WERI-Rb-1 (cell line): Measurements from ENCODE around the gene NOTCH3.

Experiments
- DNase-seq: peaks from one replicate; pipeline ENCODE4 v3.0.0-alpha.2; 2020
- H3K27ac ChIP-seq: fragments of 250-450 bp; sonication (Bioruptor Pico); 2 replicates; pipeline ENCODE4 v1.5.1; 2020; ENCODE audit warnings: mild to moderate bottlenecking, moderate library complexity
- H3K27me3 ChIP-seq: fragments of 250-450 bp; sonication (Bioruptor Pico); 2 replicates; pipeline ENCODE4 v1.5.1; 2021; ENCODE audit warnings: mild to moderate bottlenecking, low read depth, moderate library complexity; ENCODE audit not compliant: insufficient read depth, severe bottlenecking
- H3K36me3 ChIP-seq: fragments of 250-450 bp; sonication (Bioruptor Pico); 2 replicates; pipeline ENCODE4 v1.5.1; 2020; ENCODE audit warnings: mild to moderate bottlenecking, moderate library complexity
- H3K4me3 ChIP-seq: 2 replicates; pipeline ENCODE4 v1.5.1; 2011; ENCODE audit warnings: low read depth, mild to moderate bottlenecking, control low read depth, low read length
- H3K9me3 ChIP-seq: fragments of 250-450 bp; sonication (Bioruptor Pico); 2 replicates; pipeline ENCODE4 v1.5.1; 2021; ENCODE audit warnings: mild to moderate bottlenecking, moderate library complexity; ENCODE audit not compliant: severe bottlenecking
- TF ChIP-seq, protein P1 (sequence below): IDR thresholded peaks from 2 replicates; pipeline ENCODE4 v1.5.1; 2011; ENCODE audit warnings: low read depth, mild to moderate bottlenecking, control low read depth, inconsistent platforms, low read length

The NOTCH3 gene

DNA sequence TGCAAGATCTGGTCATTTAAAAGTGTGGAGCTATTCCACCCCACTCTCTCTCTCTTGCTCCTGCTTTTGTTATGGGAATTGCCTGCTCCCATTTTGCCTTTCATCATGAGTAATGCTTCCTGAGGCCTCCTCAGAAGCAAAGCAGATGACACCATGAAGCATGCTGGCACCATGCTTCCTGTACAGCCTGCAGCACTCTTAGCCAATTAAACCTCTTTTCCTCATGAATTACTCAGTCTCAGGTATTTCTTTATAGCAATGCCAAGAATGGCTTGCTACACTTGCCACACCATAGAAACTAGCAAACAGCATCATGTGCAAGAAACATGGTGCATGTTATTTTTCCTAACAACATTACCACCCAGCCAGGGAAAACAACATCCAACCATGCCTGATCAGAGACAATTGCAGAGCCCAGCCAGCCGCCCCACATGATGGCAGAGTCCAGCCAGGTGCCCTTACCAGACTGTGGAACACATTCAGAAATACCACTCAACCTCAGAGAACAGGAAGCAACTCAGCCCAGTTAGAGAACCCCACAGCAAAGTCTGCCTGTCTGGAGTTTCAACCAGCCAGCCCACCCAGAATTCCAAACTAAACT is 56.6 kb downstream of the NOTCH3 start:
- Histone ChIP-seq H3K4me3 (no peak overlapping the region), H3K27me3 (peaks cover 65% of the 10 kb centered on the region), H3K9me3 (peaks cover 14% of the 10 kb centered on the region), H3K36me3 (no peaks in the 10 kb centered on the region), H3K27ac (no peak overlapping the region)
- TF ChIP-seq, protein P1, sequence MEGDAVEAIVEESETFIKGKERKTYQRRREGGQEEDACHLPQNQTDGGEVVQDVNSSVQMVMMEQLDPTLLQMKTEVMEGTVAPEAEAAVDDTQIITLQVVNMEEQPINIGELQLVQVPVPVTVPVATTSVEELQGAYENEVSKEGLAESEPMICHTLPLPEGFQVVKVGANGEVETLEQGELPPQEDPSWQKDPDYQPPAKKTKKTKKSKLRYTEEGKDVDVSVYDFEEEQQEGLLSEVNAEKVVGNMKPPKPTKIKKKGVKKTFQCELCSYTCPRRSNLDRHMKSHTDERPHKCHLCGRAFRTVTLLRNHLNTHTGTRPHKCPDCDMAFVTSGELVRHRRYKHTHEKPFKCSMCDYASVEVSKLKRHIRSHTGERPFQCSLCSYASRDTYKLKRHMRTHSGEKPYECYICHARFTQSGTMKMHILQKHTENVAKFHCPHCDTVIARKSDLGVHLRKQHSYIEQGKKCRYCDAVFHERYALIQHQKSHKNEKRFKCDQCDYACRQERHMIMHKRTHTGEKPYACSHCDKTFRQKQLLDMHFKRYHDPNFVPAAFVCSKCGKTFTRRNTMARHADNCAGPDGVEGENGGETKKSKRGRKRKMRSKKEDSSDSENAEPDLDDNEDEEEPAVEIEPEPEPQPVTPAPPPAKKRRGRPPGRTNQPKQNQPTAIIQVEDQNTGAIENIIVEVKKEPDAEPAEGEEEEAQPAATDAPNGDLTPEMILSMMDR = no peak
- DNase-seq = no peak

GRCh38 chr19:15142313-15142712 is 58.5 kb downstream of the NOTCH3 start:
- Histone ChIP-seq H3K4me3 (no peak overlapping the region), H3K27me3 (peaks cover 61% of the 10 kb centered on the region), H3K9me3 (peaks cover 15% of the 10 kb centered on the region), H3K27ac (no peak overlapping the region), H3K36me3 (no peaks in the 10 kb centered on the region)
- no peak for DNase-seq
- TF ChIP-seq, protein P1 = no peak

DNA sequence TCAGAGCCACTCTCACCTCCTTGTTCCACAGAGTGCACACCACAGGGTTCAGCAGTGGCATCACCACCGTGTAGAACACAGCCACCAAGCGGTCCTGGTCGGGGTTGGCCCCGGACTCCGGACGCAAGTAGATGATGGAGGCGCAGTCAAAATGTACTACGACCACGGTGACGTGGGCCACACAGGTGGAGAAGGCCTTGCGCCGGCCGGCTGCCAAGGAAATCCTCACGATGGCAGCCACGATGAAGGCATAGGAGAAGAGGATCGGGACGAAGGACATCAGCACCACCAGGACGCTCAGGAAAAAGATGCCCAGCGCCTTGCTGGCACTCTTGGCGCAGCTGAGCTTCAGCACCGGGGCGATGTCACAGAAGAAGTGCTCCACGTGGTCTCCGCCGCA is 59.7 kb downstream of the NOTCH3 start:
- Histone ChIP-seq H3K4me3 (no peak overlapping the region), H3K9me3 (peaks cover 15% of the 10 kb centered on the region), H3K36me3 (no peaks in the 10 kb centered on the region), H3K27ac (no peak overlapping the region), H3K27me3 (peaks cover 68% of the 10 kb centered on the region)
- no peak for DNase-seq
- TF ChIP-seq, protein P1 = no peak

DNA sequence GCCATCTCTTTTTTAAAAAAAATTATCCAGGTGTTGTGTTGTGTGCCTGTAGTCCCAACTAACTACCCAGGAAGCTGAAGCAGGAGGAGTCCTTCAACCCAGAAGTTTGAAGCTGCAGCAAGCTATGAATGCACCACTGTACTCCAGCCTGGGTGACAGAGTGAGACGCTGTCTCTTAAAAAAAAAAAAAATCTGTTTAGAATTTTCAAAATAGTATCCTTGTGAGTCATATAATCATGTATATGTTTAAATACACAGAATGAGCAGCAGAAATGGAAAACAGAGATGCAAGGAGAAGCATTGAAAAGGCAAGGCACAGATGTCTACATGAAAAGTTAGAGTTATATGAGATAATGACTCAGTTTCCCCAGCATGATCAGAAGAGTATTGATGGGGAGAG is 62.4 kb downstream of the NOTCH3 start:
- no peak overlapping the region for H3K4me3 ChIP-seq
- H3K27me3 ChIP-seq = peaks cover 60% of the 10 kb centered on the region
- no peaks in the 10 kb centered on the region for H3K36me3 ChIP-seq
- TF ChIP-seq, protein P1 = no peak
- peaks cover 13% of the 10 kb centered on the region for H3K9me3 ChIP-seq
- no peak for DNase-seq
- H3K27ac ChIP-seq = no peak overlapping the region

DNA sequence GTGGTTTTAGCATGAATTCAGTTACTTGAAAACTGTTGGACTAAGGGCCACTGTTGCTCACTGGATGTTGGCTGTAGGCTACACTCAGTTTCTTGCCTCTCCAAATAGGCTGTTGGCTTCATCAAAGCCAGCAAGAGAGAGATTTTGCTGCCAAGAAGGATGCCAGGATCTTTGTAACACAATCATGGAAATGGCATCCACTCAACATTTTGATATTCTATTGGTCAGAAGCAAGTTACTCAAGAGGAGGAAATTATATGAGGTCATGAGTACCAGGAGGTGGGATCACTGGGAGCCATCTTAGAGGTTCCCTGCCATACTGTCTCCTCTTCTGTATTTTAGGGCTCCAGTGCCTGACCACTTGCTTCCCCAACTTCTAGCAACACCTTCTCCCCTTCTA is 63.0 kb downstream of the NOTCH3 start:
- H3K27ac ChIP-seq = no peak overlapping the region
- peaks cover 60% of the 10 kb centered on the region for H3K27me3 ChIP-seq
- H3K36me3 ChIP-seq = no peaks in the 10 kb centered on the region
- TF ChIP-seq, protein P1 = no peak
- peaks cover 13% of the 10 kb centered on the region for H3K9me3 ChIP-seq
- DNase-seq = no peak
- no peak overlapping the region for H3K4me3 ChIP-seq

- peaks cover 53% of the 10 kb centered on the region for H3K27me3 ChIP-seq
- H3K36me3 ChIP-seq = no peaks in the 10 kb centered on the region
- DNase-seq = no peak
- peaks cover 14% of the 10 kb centered on the region for H3K9me3 ChIP-seq
- H3K27ac ChIP-seq = no peak overlapping the region
- TF ChIP-seq, protein P1 = no peak
- H3K4me3 ChIP-seq = no peak overlapping the region
These were observed 64.4 kb downstream of the NOTCH3 start for GRCh38 chr19:15136234-15136954.
